ENCODE data around the gene CXCL8. TPM values are rescaled to one million over a fixed set of nuclear protein-coding genes. Genes with fewer than 3 reads are reported as not detected.

CXCL8 gene
- polyA plus RNA-seq, 1 donor from 2014 or later: not detected

DNA sequence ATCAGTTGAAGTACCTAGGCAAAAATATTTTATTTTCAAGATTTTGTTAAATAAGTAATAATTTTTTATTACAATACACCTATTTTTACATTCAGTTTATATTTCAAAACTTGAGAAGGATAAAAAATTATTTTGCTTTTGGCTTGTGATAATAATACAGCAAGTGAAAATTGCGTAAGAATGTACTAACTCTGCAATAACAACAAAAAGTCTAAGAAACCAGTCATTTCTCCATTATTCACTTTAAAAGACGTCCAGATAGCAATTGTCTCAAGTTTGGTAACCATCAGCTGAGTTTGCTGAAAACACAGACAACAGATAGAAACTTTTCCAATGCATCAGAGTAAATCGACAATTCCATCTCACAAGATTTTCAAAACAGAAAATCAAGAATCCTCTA lies 12.1 kb downstream of the CXCL8 start:
- H3K36me3 ChIP-seq (ENCODE audit: insufficient read depth, low read length): no peaks in the 10 kb centered on the region
- H3K4me2 ChIP-seq (ENCODE audit: low read length): no peak overlapping the region
- H3K9ac ChIP-seq (ENCODE audit: low read length): no peak overlapping the region
- H3K9me2 ChIP-seq (ENCODE audit: insufficient read depth, low read length): no peaks in the 10 kb centered on the region
- H3K9me3 ChIP-seq (ENCODE audit: low read length): no peaks in the 10 kb centered on the region
- no peaks in the 10 kb centered on the region for H3K79me2 ChIP-seq (replicated peaks; ENCODE audit: insufficient read depth, low read length)
- no peaks in the 10 kb centered on the region for H4K20me1 ChIP-seq (ENCODE audit: insufficient read depth)
- no peak overlapping the region for H3K4me3 ChIP-seq (ENCODE audit: low read length)
- no peak overlapping the region for H3K27ac ChIP-seq (ENCODE audit: low read length)
- no peaks in the 10 kb centered on the region for H3K27me3 ChIP-seq (ENCODE audit: insufficient read depth, low read depth, low read length)
- no peaks in the 10 kb centered on the region for H3F3A ChIP-seq (ENCODE audit: insufficient read depth, low read length, poor library complexity, severe bottlenecking)
- H2AFZ ChIP-seq (ENCODE audit: low read depth, low read length): no peak overlapping the region
- TF ChIP-seq EZH2 (IDR thresholded peaks at IDR 0.05; ENCODE audit: borderline replicate concordance, insufficient read depth, low read length, poor library complexity, severe bottlenecking): no peak
- TF ChIP-seq RAD21 (conservative IDR thresholded peaks at IDR 0.05): no peak
- TF ChIP-seq, protein P1, sequence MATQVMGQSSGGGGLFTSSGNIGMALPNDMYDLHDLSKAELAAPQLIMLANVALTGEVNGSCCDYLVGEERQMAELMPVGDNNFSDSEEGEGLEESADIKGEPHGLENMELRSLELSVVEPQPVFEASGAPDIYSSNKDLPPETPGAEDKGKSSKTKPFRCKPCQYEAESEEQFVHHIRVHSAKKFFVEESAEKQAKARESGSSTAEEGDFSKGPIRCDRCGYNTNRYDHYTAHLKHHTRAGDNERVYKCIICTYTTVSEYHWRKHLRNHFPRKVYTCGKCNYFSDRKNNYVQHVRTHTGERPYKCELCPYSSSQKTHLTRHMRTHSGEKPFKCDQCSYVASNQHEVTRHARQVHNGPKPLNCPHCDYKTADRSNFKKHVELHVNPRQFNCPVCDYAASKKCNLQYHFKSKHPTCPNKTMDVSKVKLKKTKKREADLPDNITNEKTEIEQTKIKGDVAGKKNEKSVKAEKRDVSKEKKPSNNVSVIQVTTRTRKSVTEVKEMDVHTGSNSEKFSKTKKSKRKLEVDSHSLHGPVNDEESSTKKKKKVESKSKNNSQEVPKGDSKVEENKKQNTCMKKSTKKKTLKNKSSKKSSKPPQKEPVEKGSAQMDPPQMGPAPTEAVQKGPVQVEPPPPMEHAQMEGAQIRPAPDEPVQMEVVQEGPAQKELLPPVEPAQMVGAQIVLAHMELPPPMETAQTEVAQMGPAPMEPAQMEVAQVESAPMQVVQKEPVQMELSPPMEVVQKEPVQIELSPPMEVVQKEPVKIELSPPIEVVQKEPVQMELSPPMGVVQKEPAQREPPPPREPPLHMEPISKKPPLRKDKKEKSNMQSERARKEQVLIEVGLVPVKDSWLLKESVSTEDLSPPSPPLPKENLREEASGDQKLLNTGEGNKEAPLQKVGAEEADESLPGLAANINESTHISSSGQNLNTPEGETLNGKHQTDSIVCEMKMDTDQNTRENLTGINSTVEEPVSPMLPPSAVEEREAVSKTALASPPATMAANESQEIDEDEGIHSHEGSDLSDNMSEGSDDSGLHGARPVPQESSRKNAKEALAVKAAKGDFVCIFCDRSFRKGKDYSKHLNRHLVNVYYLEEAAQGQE (IDR thresholded peaks at IDR 0.05; ENCODE audit: borderline replicate concordance): no peak
- no peak for TF ChIP-seq EP300 (conservative IDR thresholded peaks at IDR 0.05; ENCODE audit: poor library complexity, severe bottlenecking)
- TF ChIP-seq, protein P2, sequence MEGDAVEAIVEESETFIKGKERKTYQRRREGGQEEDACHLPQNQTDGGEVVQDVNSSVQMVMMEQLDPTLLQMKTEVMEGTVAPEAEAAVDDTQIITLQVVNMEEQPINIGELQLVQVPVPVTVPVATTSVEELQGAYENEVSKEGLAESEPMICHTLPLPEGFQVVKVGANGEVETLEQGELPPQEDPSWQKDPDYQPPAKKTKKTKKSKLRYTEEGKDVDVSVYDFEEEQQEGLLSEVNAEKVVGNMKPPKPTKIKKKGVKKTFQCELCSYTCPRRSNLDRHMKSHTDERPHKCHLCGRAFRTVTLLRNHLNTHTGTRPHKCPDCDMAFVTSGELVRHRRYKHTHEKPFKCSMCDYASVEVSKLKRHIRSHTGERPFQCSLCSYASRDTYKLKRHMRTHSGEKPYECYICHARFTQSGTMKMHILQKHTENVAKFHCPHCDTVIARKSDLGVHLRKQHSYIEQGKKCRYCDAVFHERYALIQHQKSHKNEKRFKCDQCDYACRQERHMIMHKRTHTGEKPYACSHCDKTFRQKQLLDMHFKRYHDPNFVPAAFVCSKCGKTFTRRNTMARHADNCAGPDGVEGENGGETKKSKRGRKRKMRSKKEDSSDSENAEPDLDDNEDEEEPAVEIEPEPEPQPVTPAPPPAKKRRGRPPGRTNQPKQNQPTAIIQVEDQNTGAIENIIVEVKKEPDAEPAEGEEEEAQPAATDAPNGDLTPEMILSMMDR (IDR thresholded peaks at IDR 0.05; ENCODE audit: poor library complexity, severe bottlenecking): no peak
- TF ChIP-seq MXI1 (conservative IDR thresholded peaks at IDR 0.05; ENCODE audit: poor library complexity, severe bottlenecking): no peak
- no peak for TF ChIP-seq TAF1 (IDR thresholded peaks at IDR 0.05; ENCODE audit: low read depth)
- no peak for TF ChIP-seq SMC3 (conservative IDR thresholded peaks at IDR 0.05; ENCODE audit: poor library complexity)
- no peak for TF ChIP-seq POLR2AphosphoS5 (IDR thresholded peaks at IDR 0.05)

DNA sequence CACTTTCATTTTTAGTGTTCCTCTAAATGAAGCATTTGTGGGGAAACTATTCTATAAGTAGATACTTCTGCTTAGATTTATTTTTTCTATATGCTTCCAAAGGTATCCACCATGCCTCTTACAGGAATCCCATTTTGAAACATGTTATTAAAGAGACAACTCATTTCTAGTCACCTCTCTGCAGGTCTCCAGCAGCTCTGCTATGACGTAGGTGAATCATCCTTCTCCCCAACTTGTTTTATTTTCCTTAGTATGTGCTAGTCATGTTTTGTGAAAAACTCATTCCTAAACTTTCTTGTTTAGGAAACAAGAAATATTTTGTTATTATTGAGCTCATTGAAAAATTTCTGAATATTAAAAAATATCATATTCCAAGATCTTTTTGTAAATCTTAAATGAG lies 12.8 kb downstream of the CXCL8 start:
- H4K20me1 ChIP-seq (ENCODE audit: insufficient read depth): no peaks in the 10 kb centered on the region
- H3K4me3 ChIP-seq (ENCODE audit: low read length): no peak overlapping the region
- no peaks in the 10 kb centered on the region for H3F3A ChIP-seq (ENCODE audit: insufficient read depth, low read length, poor library complexity, severe bottlenecking)
- no peak overlapping the region for H2AFZ ChIP-seq (ENCODE audit: low read depth, low read length)
- no peak overlapping the region for H3K9ac ChIP-seq (ENCODE audit: low read length)
- no peaks in the 10 kb centered on the region for H3K9me2 ChIP-seq (ENCODE audit: insufficient read depth, low read length)
- H3K27ac ChIP-seq (ENCODE audit: low read length): no peak overlapping the region
- H3K4me2 ChIP-seq (ENCODE audit: low read length): no peak overlapping the region
- no peak for TF ChIP-seq EZH2 (IDR thresholded peaks at IDR 0.05; ENCODE audit: borderline replicate concordance, insufficient read depth, low read length, poor library complexity, severe bottlenecking)
- TF ChIP-seq RAD21 (conservative IDR thresholded peaks at IDR 0.05): no peak
- no peak for TF ChIP-seq POLR2AphosphoS5 (IDR thresholded peaks at IDR 0.05)
- TF ChIP-seq TAF1 (IDR thresholded peaks at IDR 0.05; ENCODE audit: low read depth): no peak
- no peak for TF ChIP-seq MXI1 (conservative IDR thresholded peaks at IDR 0.05; ENCODE audit: poor library complexity, severe bottlenecking)
- TF ChIP-seq, protein P2 (IDR thresholded peaks at IDR 0.05; ENCODE audit: poor library complexity, severe bottlenecking): no peak
- no peak for TF ChIP-seq EP300 (conservative IDR thresholded peaks at IDR 0.05; ENCODE audit: poor library complexity, severe bottlenecking)
- no peaks in the 10 kb centered on the region for H3K79me2 ChIP-seq (replicated peaks; ENCODE audit: insufficient read depth, low read length)
- H3K27me3 ChIP-seq (ENCODE audit: insufficient read depth, low read depth, low read length): no peaks in the 10 kb centered on the region
- no peaks in the 10 kb centered on the region for H3K36me3 ChIP-seq (ENCODE audit: insufficient read depth, low read length)
- H3K9me3 ChIP-seq (ENCODE audit: low read length): no peaks in the 10 kb centered on the region

All from neural cell (in vitro differentiated cells).